NT2/D1 (cell line): ENCODE results near the gene SMIM22.

ENCODE experiments used
- YY1 ChIP-seq: IDR thresholded peaks from 2 replicates; pipeline ENCODE4 v1.6.1; 2011; ENCODE audit not compliant: insufficient read length, insufficient read depth
- ZNF274 ChIP-seq: IDR thresholded peaks from 2 replicates; pipeline ENCODE4 v1.6.1; 2011; ENCODE audit warnings: mild to moderate bottlenecking, low read depth, low read length

- TF ChIP-seq ZNF274 (no peak), YY1 (no peak)
These were observed 11.8 kb upstream of the SMIM22 start for GRCh38 chr16:4783251-4783950.
